ENCODE measurements around the gene OGA. TPM values are rescaled to one million over a fixed set of nuclear protein-coding genes. Genes with fewer than 3 reads are reported as not detected.

Gene OGA
- total RNA-seq (240 TPM), polyA plus RNA-seq (56.8 TPM)

DNA sequence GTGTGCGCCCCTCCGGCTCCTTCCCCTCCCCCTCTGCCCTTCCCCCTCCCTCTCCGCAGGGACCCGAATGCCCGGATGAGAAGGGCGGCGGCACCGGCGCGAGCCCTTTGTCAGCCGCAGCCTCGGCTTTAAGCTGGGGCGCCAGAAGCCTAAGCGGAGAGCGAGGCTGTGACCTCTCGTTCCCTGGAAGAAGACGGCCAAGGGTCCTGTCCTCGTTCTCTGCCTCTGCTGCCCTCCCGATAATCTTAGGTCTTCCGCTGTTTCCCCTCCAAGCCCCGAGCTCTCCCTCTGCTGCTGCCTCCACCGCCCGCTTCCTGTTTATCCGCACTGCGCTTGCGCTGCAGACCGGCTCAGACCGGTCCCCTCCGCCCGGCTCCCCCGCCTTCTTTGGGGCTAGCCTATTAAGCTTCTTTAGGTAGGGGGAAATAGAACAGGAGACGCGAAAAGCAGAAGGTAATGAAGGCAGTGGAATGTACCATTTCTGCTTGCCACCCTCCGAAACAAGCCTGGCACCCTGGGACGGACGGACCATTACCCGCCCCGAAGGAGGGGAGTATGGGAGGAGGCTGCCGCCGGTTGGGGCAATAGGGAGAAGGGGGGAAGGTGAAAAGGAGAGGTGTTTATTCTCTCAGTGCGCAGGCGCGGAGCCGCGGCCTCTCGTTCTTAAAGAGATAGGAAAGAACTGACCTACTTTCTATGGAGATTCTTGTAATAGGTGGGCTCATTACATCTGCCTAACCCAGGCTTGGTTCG lies at the start of gene OGA:
OGA (minus strand) TSS at position 326 of the 753 bp plus-strand sequence. CDS start 422 bp downstream, outside the sequence.
- Histone ChIP-seq H3K4me3 (ENCODE audit: low read depth, low read length) (peak within 1 kb of the TSS; percentile 97), H3K4me1 (ENCODE audit: insufficient read depth) (no peaks in the 10 kb centered on the region), H3K27ac (ENCODE audit: low read depth) (peak within 1 kb of the TSS; percentile 95), H3K36me3 (ENCODE audit: insufficient read depth) (no peaks in the 10 kb centered on the region)
- DNase-seq (ENCODE audit: extremely low spot score), result peak; percentile 98
- under 1% methylated on average over 47 of the region's 47 CpGs for WGBS

DNA sequence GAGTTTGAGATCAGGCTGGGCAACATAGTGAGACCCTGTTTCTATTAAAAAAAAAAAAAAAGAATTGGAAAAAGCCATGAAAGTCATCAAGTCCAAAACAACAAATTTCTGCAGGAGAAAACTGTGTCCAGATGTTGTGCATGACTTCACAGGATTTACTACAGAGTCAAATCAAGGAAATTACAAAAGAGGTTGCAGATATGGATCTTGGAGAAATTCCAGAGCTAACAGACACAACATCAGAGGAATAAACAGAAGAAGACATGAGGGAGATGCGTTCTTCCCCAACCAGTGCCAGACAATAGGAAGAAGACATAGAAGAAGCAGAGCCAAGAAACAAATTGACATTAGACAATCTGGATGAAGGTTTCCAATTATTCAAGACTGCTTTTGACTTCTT lies 49.7 kb upstream of the OGA start:
- Histone ChIP-seq H3K27ac (ENCODE audit: low read depth) (no peak overlapping the region), H3K36me3 (ENCODE audit: insufficient read depth) (no peaks in the 10 kb centered on the region), H3K4me1 (ENCODE audit: insufficient read depth) (no peaks in the 10 kb centered on the region), H3K4me3 (ENCODE audit: low read depth, low read length) (no peak overlapping the region)
- no peak for DNase-seq (ENCODE audit: extremely low spot score)
- WGBS, result 47% methylated on average over 1 of the region's 1 CpG

GRCh38 chr10:101859530-101859929 lies 41.3 kb upstream of the OGA start:
- Histone ChIP-seq H3K4me1 (ENCODE audit: insufficient read depth) (no peaks in the 10 kb centered on the region), H3K4me3 (ENCODE audit: low read depth, low read length) (no peak overlapping the region), H3K36me3 (ENCODE audit: insufficient read depth) (no peaks in the 10 kb centered on the region), H3K27ac (ENCODE audit: low read depth) (no peak overlapping the region)
- DNase-seq (ENCODE audit: extremely low spot score), result no peak
- 99% methylated on average over 2 of the region's 2 CpGs for WGBS

GRCh38 chr10:101858723-101859500 lies 40.7 kb upstream of the OGA start:
- no peak for DNase-seq (ENCODE audit: extremely low spot score)
- Histone ChIP-seq H3K4me1 (ENCODE audit: insufficient read depth) (no peaks in the 10 kb centered on the region), H3K4me3 (ENCODE audit: low read depth, low read length) (no peak overlapping the region), H3K36me3 (ENCODE audit: insufficient read depth) (no peaks in the 10 kb centered on the region), H3K27ac (ENCODE audit: low read depth) (no peak overlapping the region)
- 91% methylated on average over 3 of the region's 3 CpGs for WGBS

GRCh38 chr10:101857802-101858476 lies 39.7 kb upstream of the OGA start:
- WGBS, result 96% methylated on average over 1 of the region's 1 CpG
- no peak for DNase-seq (ENCODE audit: extremely low spot score)
- H3K4me3 ChIP-seq (ENCODE audit: low read depth, low read length), result no peak overlapping the region
- H3K27ac ChIP-seq (ENCODE audit: low read depth), result no peak overlapping the region
- H3K4me1 ChIP-seq (ENCODE audit: insufficient read depth), result no peaks in the 10 kb centered on the region
- no peaks in the 10 kb centered on the region for H3K36me3 ChIP-seq (ENCODE audit: insufficient read depth)

DNA sequence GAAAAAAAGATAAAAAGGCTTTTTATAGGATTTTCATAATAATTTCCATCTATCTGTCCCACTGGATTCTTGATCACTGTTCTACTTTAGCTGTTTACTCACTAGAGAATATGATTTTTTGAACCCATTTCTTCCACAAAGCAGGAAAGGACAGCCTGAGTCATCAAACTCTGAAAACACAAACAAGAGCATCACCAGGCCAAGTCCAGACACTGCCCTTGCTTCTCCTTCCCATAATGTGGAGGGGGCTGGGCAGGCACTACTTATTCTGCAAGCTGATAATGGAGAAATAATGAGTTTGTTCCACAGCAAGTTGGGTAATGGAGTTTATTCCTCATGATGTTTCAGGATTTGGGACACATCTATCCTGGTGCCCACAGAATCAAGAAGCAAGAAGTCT lies 38.4 kb upstream of the OGA start:
- DNase-seq (ENCODE audit: extremely low spot score), result no peak
- no peak overlapping the region for H3K27ac ChIP-seq (ENCODE audit: low read depth)
- no peaks in the 10 kb centered on the region for H3K36me3 ChIP-seq (ENCODE audit: insufficient read depth)
- no peaks in the 10 kb centered on the region for H3K4me1 ChIP-seq (ENCODE audit: insufficient read depth)
- H3K4me3 ChIP-seq (ENCODE audit: low read depth, low read length), result no peak overlapping the region

- no peak overlapping the region for H3K27ac ChIP-seq (ENCODE audit: low read depth)
- no peaks in the 10 kb centered on the region for H3K4me1 ChIP-seq (ENCODE audit: insufficient read depth)
- WGBS, result 60% methylated on average over 4 of the region's 4 CpGs
- H3K4me3 ChIP-seq (ENCODE audit: low read depth, low read length), result no peak overlapping the region
- H3K36me3 ChIP-seq (ENCODE audit: insufficient read depth), result no peaks in the 10 kb centered on the region
- no peak for DNase-seq (ENCODE audit: extremely low spot score)
These were observed 33.3 kb upstream of the OGA start for GRCh38 chr10:101851411-101852116.

DNA sequence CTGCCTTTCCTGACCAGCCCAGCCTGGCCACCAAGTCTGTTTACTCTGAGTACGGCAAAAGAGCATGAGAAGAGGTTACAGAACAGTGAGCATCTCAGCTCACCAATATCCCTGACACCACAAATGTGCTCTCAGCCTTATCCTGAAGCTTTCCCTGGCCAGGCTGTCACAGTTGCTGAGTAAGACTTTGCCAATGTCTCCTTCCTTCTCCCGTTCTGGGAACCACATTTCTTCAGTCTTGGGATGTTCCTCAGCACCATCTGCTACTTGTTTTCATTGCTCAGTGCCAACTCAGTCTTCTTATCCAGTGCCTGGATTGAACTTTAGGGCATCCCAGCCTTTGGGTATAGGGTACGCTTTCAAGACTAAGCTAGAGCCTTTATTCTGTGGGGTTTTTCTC lies 32.5 kb upstream of the OGA start:
- no peak overlapping the region for H3K4me3 ChIP-seq (ENCODE audit: low read depth, low read length)
- WGBS, result 88% methylated on average over 3 of the region's 3 CpGs
- H3K36me3 ChIP-seq (ENCODE audit: insufficient read depth), result no peaks in the 10 kb centered on the region
- DNase-seq (ENCODE audit: extremely low spot score), result no peak
- no peaks in the 10 kb centered on the region for H3K4me1 ChIP-seq (ENCODE audit: insufficient read depth)
- H3K27ac ChIP-seq (ENCODE audit: low read depth), result no peak overlapping the region

GRCh38 chr10:101848894-101849351 lies 30.7 kb upstream of the OGA start:
- WGBS, result 53% methylated on average over 3 of the region's 3 CpGs
- Histone ChIP-seq H3K4me3 (ENCODE audit: low read depth, low read length) (no peak overlapping the region), H3K27ac (ENCODE audit: low read depth) (no peak overlapping the region), H3K36me3 (ENCODE audit: insufficient read depth) (no peaks in the 10 kb centered on the region), H3K4me1 (ENCODE audit: insufficient read depth) (no peaks in the 10 kb centered on the region)
- no peak for DNase-seq (ENCODE audit: extremely low spot score)

DNA sequence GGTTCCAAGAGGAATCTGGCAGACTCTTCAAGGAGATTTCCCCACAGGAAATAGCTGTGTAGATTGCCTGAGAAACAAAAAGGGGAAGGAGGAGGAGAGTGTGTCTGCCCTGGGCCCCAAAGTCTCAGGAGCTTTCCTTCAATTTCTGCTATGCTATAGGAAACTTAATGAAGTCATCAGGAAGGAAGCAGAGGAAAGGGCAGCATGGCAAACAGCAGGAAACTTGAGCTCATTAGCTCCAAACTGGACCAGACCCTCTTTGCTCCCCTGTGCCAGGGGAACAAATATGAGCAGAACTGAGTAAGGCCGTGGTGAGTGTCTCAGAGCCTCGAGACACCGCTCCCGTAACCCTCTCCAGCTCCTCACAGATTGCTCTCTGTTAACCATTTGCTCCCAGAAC lies 30.2 kb upstream of the OGA start:
- Histone ChIP-seq H3K4me1 (ENCODE audit: insufficient read depth) (no peaks in the 10 kb centered on the region), H3K4me3 (ENCODE audit: low read depth, low read length) (no peak overlapping the region), H3K27ac (ENCODE audit: low read depth) (no peak overlapping the region), H3K36me3 (ENCODE audit: insufficient read depth) (no peaks in the 10 kb centered on the region)
- DNase-seq (ENCODE audit: extremely low spot score), result no peak
- 60% methylated on average over 4 of the region's 4 CpGs for WGBS

DNA sequence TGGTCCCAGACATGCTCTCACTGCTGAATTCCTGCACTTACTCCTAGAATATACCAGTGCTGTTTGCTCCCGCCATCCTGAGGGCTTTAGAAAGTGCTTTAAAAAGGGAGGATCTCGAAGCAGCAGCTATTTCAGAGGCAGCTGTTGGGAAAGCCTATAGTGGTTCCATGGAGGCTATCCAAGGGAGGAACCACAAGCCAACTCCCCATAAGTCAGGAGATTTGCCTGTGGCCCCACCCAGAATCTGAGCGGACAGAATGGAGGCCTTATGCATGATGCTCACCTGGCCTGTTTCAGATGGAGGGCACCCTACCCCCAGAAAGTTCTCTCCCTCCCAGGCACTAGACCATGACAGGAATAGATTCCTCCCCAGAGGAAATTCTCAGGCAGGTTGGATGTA lies 27.6 kb upstream of the OGA start:
- Histone ChIP-seq H3K36me3 (ENCODE audit: insufficient read depth) (no peaks in the 10 kb centered on the region), H3K4me1 (ENCODE audit: insufficient read depth) (no peaks in the 10 kb centered on the region), H3K27ac (ENCODE audit: low read depth) (no peak overlapping the region), H3K4me3 (ENCODE audit: low read depth, low read length) (no peak overlapping the region)
- 82% methylated on average over 3 of the region's 3 CpGs for WGBS
- no peak for DNase-seq (ENCODE audit: extremely low spot score)

GRCh38 chr10:101843032-101844021 lies 25.1 kb upstream of the OGA start, which contains the start of gene KCNIP2:
Gene KCNIP2 (minus strand): TSS chr10:101843800. CDS start chr10:101843568, 232 bp downstream.
- Histone ChIP-seq H3K36me3 (ENCODE audit: insufficient read depth) (no peaks in the 10 kb centered on the region), H3K4me3 (ENCODE audit: low read depth, low read length) (peak within 1 kb of the TSS; percentile 1), H3K4me1 (ENCODE audit: insufficient read depth) (no peaks in the 10 kb centered on the region), H3K27ac (ENCODE audit: low read depth) (no peak within 1 kb of the TSS)
- no peak for DNase-seq (ENCODE audit: extremely low spot score)
- 24% methylated on average over 58 of the region's 60 CpGs for WGBS

Data from urinary bladder (tissue), 4 donors.